ENCODE data around the gene LRRC32.

The LRRC32 gene

GRCh38 chr11:76677458-76677765 is 6.9 kb upstream of the LRRC32 start:
- peak; percentile 91 for DNase-seq

GRCh38 chr11:76676636-76677457 is 6.3 kb upstream of the LRRC32 start:
- no peak for DNase-seq

- no peak for DNase-seq
These were observed 4.2 kb upstream of the LRRC32 start for GRCh38 chr11:76674517-76675400.

GRCh38 chr11:76673176-76674142 is 2.9 kb upstream of the LRRC32 start:
- DNase-seq: no peak

GRCh38 chr11:76672431-76673175 is 2.1 kb upstream of the LRRC32 start:
- DNase-seq: no peak

GRCh38 chr11:76671626-76672309 is 1.2 kb upstream of the LRRC32 start:
- DNase-seq: no peak

- DNase-seq: no peak
These were observed 668 bp upstream of the LRRC32 start for GRCh38 chr11:76671237-76671592.

GRCh38 chr11:76669901-76670484 is 554 bp downstream of the LRRC32 start:
- DNase-seq: peak; percentile 86

- peak; percentile 24 for DNase-seq
These were observed 2.0 kb downstream of the LRRC32 start for GRCh38 chr11:76668362-76669155.

- peak; percentile 33 for DNase-seq
These were observed 2.7 kb downstream of the LRRC32 start for GRCh38 chr11:76667856-76668255.

- DNase-seq: peak; percentile 52
These were observed 3.2 kb downstream of the LRRC32 start for GRCh38 chr11:76667271-76667818.

GRCh38 chr11:76666830-76667229 is 3.7 kb downstream of the LRRC32 start:
- DNase-seq: no peak

GRCh38 chr11:76666408-76666807 is 4.1 kb downstream of the LRRC32 start:
- peak; percentile 77 for DNase-seq

GRCh38 chr11:76665921-76666351 is 4.6 kb downstream of the LRRC32 start:
- DNase-seq: peak; percentile 52

GRCh38 chr11:76665172-76665571 is 5.4 kb downstream of the LRRC32 start:
- DNase-seq: peak; percentile 40

- peak; percentile 53 for DNase-seq
These were observed 5.9 kb downstream of the LRRC32 start for GRCh38 chr11:76664578-76665061.

GRCh38 chr11:76663912-76664440 is 6.6 kb downstream of the LRRC32 start:
- peak; percentile 31 for DNase-seq

GRCh38 chr11:76663486-76663810 is 7.1 kb downstream of the LRRC32 start:
- peak; percentile 29 for DNase-seq

- DNase-seq: peak; percentile 38
These were observed 7.7 kb downstream of the LRRC32 start for GRCh38 chr11:76662656-76663485.

Data from islet precursor cell (in vitro differentiated cells).